Measurements from ENCODE around the gene SDK1. TPM values are rescaled to one million over a fixed set of nuclear protein-coding genes. Genes with fewer than 3 reads are reported as not detected.

Gene SDK1
- total RNA-seq, 1 donor from 2014 or later: 0.26 TPM

GRCh38 chr7:4166807-4167206, 865.8 kb downstream of the SDK1 start:
- FAIRE-seq (no peak), DNase-seq (ENCODE audit: low read depth) (no peak)
- TF ChIP-seq CTCF (IDR thresholded peaks at IDR 0.05; ENCODE audit: insufficient read depth, low read length, severe bottlenecking): no peak
- H3K4me3 ChIP-seq (ENCODE audit: low read depth, low read length): no peak overlapping the region
- H3K36me3 ChIP-seq (ENCODE audit: control insufficient read depth, insufficient read depth, low read length): no peaks in the 10 kb centered on the region
- H3K27me3 ChIP-seq (ENCODE audit: control insufficient read depth, insufficient read depth, low read length): no peaks in the 10 kb centered on the region

GRCh38 chr7:4167385-4167910, 866.4 kb downstream of the SDK1 start:
- no peak for DNase-seq (ENCODE audit: low read depth)
- H3K4me3 ChIP-seq (ENCODE audit: low read depth, low read length): no peak overlapping the region
- no peak for TF ChIP-seq CTCF (IDR thresholded peaks at IDR 0.05; ENCODE audit: insufficient read depth, low read length, severe bottlenecking)
- no peaks in the 10 kb centered on the region for H3K36me3 ChIP-seq (ENCODE audit: control insufficient read depth, insufficient read depth, low read length)
- H3K27me3 ChIP-seq (ENCODE audit: control insufficient read depth, insufficient read depth, low read length): no peaks in the 10 kb centered on the region
- no peak for FAIRE-seq

- Histone ChIP-seq H3K27me3 (ENCODE audit: control insufficient read depth, insufficient read depth, low read length) (no peaks in the 10 kb centered on the region), H3K4me3 (ENCODE audit: low read depth, low read length) (no peak overlapping the region), H3K36me3 (ENCODE audit: control insufficient read depth, insufficient read depth, low read length) (no peaks in the 10 kb centered on the region)
- no peak for FAIRE-seq
- no peak for TF ChIP-seq CTCF (IDR thresholded peaks at IDR 0.05; ENCODE audit: insufficient read depth, low read length, severe bottlenecking)
- no peak for DNase-seq (ENCODE audit: low read depth)
These were observed 867.0 kb downstream of the SDK1 start for GRCh38 chr7:4168041-4168440.

- FAIRE-seq (no peak), DNase-seq (ENCODE audit: low read depth) (no peak)
- H3K27me3 ChIP-seq (ENCODE audit: control insufficient read depth, insufficient read depth, low read length): no peaks in the 10 kb centered on the region
- TF ChIP-seq CTCF (IDR thresholded peaks at IDR 0.05; ENCODE audit: insufficient read depth, low read length, severe bottlenecking): no peak
- H3K36me3 ChIP-seq (ENCODE audit: control insufficient read depth, insufficient read depth, low read length): no peaks in the 10 kb centered on the region
- H3K4me3 ChIP-seq (ENCODE audit: low read depth, low read length): no peak overlapping the region
These were observed 867.5 kb downstream of the SDK1 start for GRCh38 chr7:4168541-4168940.

GRCh38 chr7:4169455-4169854, 868.4 kb downstream of the SDK1 start:
- DNase-seq (ENCODE audit: low read depth) (peak; percentile 15), FAIRE-seq (no peak)
- Histone ChIP-seq H3K36me3 (ENCODE audit: control insufficient read depth, insufficient read depth, low read length) (no peaks in the 10 kb centered on the region), H3K4me3 (ENCODE audit: low read depth, low read length) (no peak overlapping the region), H3K27me3 (ENCODE audit: control insufficient read depth, insufficient read depth, low read length) (no peaks in the 10 kb centered on the region)
- no peak for TF ChIP-seq CTCF (IDR thresholded peaks at IDR 0.05; ENCODE audit: insufficient read depth, low read length, severe bottlenecking)
